Measurements from ENCODE around the gene CLCN2. TPM values are rescaled to one million over a fixed set of nuclear protein-coding genes. Genes with fewer than 3 reads are reported as not detected.
A peak's percentile ranks its signal among the peaks of the same experiment; 100 is the strongest.

Gene CLCN2
- total RNA-seq, 6 experiments from 2014 or later = 3.4 to 5.1 (median 4.2) TPM

GRCh38 chr3:184325715-184326369 lies 35.6 kb downstream of the CLCN2 start:
- Mint-ChIP-seq H3K4me3 (no peak overlapping the region), H3K27ac (peak overlapping the region; percentile 33; the same call in 1 of the 2 replicates), H3K36me3 (ENCODE audit: low read depth) (peaks cover 82% of the 10 kb centered on the region), H3K9me3 (no peaks in the 10 kb centered on the region), H3K27me3 (ENCODE audit: insufficient read depth) (peaks cover 4% of the 10 kb centered on the region), H3K4me1 (ENCODE audit: low read depth) (peaks cover 45% of the 10 kb centered on the region)
- TF ChIP-seq CTCF (IDR thresholded peaks at IDR 0.05) = no peak
- DNase-seq = no peak

GRCh38 chr3:184325269-184325668 lies 36.1 kb downstream of the CLCN2 start:
- no peak for DNase-seq
- Mint-ChIP-seq H3K27ac (peak overlapping the region; percentile 33; the same call in 1 of the 2 replicates), H3K27me3 (ENCODE audit: insufficient read depth) (peaks cover 4% of the 10 kb centered on the region), H3K36me3 (ENCODE audit: low read depth) (peaks cover 79% of the 10 kb centered on the region), H3K4me1 (ENCODE audit: low read depth) (peaks cover 45% of the 10 kb centered on the region), H3K9me3 (no peaks in the 10 kb centered on the region), H3K4me3 (no peak overlapping the region)
- TF ChIP-seq CTCF (IDR thresholded peaks at IDR 0.05) = no peak

GRCh38 chr3:184323696-184324095 lies 37.7 kb downstream of the CLCN2 start:
- H3K4me1 Mint-ChIP-seq (ENCODE audit: low read depth) = peaks cover 47% of the 10 kb centered on the region
- H3K4me3 Mint-ChIP-seq = no peak overlapping the region
- H3K27ac Mint-ChIP-seq = peak overlapping the region; percentile 29; the same call in 1 of the 2 replicates
- H3K36me3 Mint-ChIP-seq (ENCODE audit: low read depth) = peaks cover 65% of the 10 kb centered on the region
- DNase-seq = no peak
- TF ChIP-seq CTCF (IDR thresholded peaks at IDR 0.05) = no peak
- peaks cover 3% of the 10 kb centered on the region for H3K27me3 Mint-ChIP-seq (ENCODE audit: insufficient read depth)
- H3K9me3 Mint-ChIP-seq = no peaks in the 10 kb centered on the region

GRCh38 chr3:184322731-184323487 lies 38.5 kb downstream of the CLCN2 start:
- H3K4me1 Mint-ChIP-seq (ENCODE audit: low read depth) = peaks cover 45% of the 10 kb centered on the region
- DNase-seq = no peak
- peak overlapping the region; percentile 56; the same call in 1 of the 2 replicates for H3K27ac Mint-ChIP-seq

GRCh38 chr3:184321666-184322065 lies 39.7 kb downstream of the CLCN2 start:
- DNase-seq = no peak
- Mint-ChIP-seq H3K4me3 (no peak overlapping the region), H3K4me1 (ENCODE audit: low read depth) (peaks cover 54% of the 10 kb centered on the region), H3K27me3 (ENCODE audit: insufficient read depth) (peaks cover 3% of the 10 kb centered on the region), H3K36me3 (ENCODE audit: low read depth) (peaks cover 62% of the 10 kb centered on the region), H3K27ac (peak overlapping the region; percentile 70; the same call in 1 of the 2 replicates), H3K9me3 (no peaks in the 10 kb centered on the region)
- no peak for TF ChIP-seq CTCF (IDR thresholded peaks at IDR 0.05)

More at GRCh38 chr3:184322731-184323487, 38.5 kb downstream of the CLCN2 start:
- H3K9me3 Mint-ChIP-seq = no peaks in the 10 kb centered on the region
- no peak overlapping the region; the same call in 1 of the 2 replicates for H3K4me3 Mint-ChIP-seq
- peaks cover 3% of the 10 kb centered on the region for H3K27me3 Mint-ChIP-seq (ENCODE audit: insufficient read depth)
- no peak; the same call in 1 of the 2 replicates for TF ChIP-seq CTCF (IDR thresholded peaks at IDR 0.05)
- peaks cover 62% of the 10 kb centered on the region for H3K36me3 Mint-ChIP-seq (ENCODE audit: low read depth)

All from HFFc6 (cell line).